Upper lobe of left lung (tissue), 4 donors: ENCODE data around the gene ZNF219.

ENCODE experiments used
- EP300 ChIP-seq, 4 donors: sonication (generic); formaldehyde crosslinking; IDR thresholded peaks; one replicate each; pipeline ENCODE4 v1.5.1; 2017; ENCODE audit warnings: antibody characterized with exemption in 4 of 4, control low read depth in 2 of 4
- POLR2A ChIP-seq, 4 donors: fragments of 450-650 bp; IDR thresholded peaks; one replicate each; pipeline ENCODE4 v1.5.1; 2016 to 2017; ENCODE audit warnings: antibody characterized with exemption in 4 of 4, mild to moderate bottlenecking in 2 of 4
- POLR2AphosphoS5 ChIP-seq, 2 donors: sonication (generic); formaldehyde crosslinking; IDR thresholded peaks; one replicate each; pipeline ENCODE4 v1.5.1; 2017; ENCODE audit warnings: antibody characterized with exemption in 2 of 2

- TF ChIP-seq EP300 (IDR thresholded peaks at IDR 0.05) (no peak), POLR2AphosphoS5 (IDR thresholded peaks at IDR 0.05) (peak; percentile 23 to 26), POLR2A (IDR thresholded peaks at IDR 0.05) (no peak)
Measured at GRCh38 chr14:21084998-21085853, 13.2 kb downstream of the ZNF219 start.
